ENCODE results near the gene KIF5A.

KIF5A gene

DNA sequence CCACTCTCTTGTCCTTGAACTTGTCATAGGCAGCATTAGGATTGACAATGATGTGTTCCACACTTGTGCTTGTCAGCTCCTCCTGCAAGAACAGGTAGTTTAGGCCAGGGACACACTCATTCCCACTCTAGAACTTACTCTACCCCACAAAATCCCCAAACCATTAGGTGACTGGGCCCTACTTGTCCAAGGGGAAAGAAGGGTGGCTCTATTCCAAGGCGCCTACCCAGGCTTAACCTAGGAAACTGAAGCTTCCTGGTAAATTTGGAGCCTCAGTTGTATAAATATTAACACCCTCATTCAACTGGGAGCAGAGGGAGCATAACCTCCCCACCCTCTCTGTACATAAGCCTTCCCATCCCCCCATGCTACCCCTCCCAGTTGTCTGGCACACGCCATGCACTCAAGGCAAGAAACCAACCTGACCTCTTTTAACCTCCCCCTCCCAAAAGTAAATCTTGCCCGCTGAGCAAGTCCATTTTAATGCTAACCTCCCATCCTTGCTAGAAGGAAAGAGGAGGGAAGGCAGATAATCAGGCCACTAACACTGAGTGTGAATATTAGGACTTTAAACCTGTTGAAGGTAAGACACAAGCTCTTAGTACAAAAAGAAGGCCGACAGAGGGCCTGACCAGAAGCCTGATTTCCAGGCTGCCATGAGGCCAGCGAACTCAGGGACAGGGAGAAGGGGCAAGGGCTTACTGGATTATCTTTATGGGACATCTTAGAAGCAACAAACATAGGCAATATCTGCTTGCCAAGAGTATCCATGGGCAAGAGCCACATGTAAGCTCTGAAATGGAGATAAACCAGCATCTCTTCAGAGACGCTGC lies 13.9 kb upstream of the KIF5A start:
- no peak for DNase-seq

DNA sequence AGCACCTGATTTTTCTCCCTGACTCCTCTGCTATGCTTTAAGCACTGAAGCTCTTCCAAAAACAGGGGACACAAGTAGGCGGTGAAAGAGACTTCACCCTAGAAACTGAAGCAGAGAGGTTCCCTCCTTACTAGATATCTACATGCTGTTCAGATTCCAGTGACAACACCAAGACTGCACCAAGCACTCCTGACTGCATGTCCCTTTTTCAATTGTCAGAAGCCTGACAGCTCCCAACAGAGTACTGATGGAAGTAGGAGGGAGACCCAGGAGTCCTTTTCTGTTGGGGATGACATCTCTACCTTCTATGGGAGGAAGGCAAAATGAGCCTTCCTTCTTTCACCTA lies 13.3 kb upstream of the KIF5A start:
- no peak for DNase-seq

DNA sequence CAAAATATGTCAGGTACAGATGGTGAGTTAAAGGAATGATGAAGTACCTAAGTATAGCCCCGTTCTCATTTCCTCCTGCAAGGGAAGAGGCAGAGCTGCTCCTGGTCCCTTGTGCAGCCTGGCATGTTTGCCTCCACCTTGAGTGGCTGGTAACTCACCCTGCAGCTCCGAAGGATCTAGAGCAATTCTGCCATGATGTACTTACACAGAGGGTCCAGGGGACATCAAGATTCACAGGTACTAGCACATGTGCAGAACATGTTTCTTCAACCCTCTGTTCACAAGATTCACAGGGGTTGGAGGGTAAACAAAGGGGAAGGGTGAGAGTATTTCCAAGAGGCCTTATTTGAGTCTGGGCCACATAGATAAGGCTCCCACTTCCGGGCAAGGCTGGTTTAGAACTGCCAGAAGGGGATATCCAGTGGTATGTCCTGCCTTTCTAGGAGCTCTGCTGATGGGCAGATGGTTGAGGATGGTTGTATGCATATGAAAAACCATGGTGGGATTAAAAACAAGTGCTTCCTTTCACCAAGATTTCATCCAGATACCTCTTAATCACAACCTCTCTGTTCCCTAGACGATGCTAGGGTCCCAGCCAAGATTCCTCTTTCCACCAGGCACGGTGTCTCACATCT lies 10.6 kb upstream of the KIF5A start:
- no peak for DNase-seq

DNA sequence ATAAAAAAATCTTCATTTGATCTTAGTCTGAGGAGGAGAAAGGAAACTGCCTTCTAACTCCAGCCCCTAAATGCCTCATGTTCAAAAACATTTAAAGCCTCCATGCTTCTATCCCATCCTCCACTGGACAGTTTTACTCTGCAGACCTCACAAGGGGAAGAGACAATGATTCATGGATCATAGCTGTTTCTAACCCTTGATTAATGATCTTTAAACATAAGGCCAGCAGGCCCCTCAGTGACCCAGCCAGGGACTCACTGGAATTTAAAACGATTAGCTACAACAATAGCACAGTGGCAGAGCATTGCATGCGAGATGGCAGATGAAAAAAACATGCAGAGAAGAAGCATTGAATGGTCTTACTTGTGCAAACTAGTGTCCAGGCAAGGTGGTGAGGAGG lies 8.8 kb upstream of the KIF5A start:
- no peak for DNase-seq

DNA sequence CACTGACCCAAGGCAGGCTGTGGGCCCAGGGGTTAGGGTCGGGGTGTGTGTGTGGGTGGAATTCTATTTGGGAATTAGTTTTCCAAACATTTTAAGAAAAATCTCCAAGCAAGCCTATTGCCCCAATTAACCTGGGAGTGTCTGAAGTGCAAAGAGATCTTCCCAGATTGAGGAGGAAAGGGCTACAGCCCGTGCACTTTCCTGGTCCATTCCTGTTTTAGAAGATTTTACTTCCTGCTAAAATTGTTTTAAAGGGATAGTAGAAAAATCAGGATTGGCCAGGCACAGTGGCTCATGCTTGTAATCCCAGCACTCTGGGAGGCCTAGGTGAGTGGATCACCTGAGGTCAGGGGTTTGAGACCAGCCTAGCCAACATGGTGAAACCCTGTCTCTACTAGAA lies 8.1 kb upstream of the KIF5A start:
- no peak for DNase-seq

DNA sequence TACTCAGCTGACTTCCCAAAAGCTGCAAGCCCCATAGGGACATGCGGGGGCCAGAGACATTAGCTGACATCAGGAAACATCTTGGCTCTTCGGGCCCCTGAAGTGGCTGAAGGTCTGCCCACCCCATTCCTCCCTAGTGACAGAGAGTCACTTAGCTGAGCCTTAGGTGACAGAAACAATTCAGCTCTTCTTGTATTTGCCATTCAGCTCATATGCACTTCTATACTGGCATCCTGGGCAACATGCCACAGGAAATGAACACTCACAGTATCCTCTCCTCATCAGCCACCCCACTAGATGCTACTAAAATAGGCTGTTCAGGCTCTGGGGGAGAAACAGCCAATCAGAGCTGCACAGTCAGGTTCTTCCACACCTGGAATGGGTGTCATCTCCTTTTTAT lies 6.3 kb upstream of the KIF5A start:
- DNase-seq, result no peak

DNA sequence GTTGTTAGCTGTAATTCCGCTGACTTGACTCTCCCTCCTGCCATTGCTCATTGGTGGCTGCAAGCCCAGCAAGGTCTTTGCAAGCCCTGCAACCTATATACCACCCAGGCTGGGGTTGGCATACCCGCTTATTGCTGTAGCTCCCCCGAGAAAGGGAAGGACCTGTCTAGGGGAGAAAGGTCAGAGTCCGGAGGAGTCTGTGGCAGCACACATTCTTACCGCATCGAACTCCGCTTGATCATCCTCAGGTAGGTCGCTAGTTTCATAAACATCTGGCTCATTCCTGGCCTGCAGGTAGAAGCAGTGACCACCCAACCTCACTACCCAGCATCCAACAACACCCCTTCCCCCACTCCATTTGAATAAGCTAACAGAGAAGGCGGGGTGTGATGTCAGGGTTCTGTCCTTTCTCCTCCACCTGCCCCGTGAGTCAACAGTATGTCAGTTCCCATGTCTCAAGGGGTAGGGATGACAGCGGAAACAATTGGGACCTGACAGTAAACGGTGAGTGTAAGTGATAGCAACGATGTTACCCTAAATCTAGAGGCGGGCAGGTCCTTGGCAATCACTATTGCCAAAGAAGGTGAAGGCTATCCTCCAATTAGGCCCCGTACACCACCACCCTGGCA lies 3.9 kb upstream of the KIF5A start:
- DNase-seq, result no peak

DNA sequence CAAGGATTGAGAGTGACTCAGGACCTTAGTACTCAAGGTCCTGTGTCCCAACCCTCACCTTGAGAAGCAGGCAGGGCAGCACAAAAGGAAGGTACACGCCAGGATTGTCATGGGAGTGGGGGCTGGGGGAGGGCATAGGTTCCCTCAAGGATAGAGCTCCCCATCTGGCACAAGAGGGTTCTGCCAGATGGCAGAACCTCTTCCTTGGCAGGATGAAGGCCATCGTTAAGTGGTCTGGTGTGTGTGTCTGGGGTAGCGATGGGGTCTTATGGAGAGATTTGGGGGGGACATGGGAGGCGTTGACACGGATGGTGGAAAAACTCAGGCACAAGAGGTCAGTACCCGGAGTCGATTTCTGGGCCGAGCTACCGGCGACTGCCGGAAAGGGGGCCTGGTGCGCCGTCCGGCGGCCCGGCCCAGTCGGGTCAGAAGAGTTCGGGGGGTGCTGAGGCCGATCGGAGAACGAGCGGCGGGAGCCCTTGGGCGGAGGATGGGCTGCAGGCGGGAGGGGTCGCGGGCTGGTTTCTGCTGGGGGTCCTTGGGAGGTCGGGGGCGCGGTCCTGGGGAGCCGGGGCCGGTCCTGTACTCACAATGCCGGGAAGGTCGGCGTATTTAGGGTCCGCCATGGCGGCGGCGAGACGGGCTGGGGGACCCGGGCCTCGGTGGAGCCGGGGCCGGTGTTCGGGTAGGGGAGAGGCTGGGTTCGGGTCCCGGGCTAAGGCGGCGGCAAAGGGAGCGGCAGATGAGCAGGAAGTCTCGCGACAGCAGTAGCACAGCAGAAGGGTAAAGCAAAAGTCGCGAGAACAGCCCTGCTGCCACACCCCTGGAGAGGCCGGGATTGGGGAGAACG lies 3.2 kb upstream of the KIF5A start, which contains the start of gene DCTN2:
TSS of gene DCTN2 (minus strand) at position 755 of the 850 bp plus-strand sequence. CDS start at position 626, 129 bp downstream.
- peak; percentile 85 for DNase-seq

DNA sequence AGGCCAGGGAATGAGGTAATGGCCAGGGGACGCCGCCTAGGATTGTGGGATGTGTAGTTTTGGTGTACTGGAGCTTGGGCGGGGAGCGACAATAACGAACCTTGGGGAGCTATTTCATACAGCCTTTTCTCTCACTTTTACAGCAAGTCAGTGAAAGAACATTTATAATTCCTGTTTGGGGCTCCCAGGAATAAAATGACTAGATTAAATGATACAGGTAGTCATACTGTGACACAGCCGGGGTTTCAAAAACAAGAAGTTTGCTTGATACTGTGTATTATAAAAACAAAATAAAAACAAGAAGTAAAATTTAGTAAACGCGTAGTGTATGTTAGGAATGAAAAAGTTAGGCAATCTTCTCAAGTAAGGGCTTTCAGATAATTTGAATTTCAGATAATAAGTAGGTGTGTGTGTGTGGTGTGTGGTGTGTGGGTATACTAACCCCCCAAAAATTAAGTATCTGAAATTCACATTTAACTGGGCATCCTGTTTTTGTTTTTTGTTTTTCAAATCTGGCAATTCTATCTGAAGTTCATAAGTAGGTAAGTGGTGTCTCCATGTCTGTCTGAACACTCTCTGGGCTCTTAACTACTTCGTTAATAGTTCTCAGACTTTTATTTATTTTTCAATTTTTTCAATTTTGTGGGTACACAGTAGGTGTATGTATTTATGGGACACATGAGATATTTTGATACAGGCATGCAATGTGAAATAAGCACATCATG lies 2.4 kb upstream of the KIF5A start:
- no peak for DNase-seq

DNA sequence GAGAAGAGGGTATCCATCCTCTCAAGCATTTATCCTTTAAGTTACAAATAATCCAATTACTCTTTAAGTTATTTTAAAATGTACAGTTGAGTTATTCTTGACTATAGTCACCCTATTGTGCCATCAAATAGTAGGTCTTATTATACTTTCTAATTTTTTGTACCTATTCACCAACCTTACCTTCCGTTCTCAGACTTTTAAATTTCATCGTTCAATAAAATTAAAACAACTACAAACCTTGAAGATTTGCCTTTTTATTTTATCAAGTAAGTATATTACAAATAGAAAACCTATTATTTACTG lies 1.9 kb upstream of the KIF5A start:
- DNase-seq, result no peak

DNA sequence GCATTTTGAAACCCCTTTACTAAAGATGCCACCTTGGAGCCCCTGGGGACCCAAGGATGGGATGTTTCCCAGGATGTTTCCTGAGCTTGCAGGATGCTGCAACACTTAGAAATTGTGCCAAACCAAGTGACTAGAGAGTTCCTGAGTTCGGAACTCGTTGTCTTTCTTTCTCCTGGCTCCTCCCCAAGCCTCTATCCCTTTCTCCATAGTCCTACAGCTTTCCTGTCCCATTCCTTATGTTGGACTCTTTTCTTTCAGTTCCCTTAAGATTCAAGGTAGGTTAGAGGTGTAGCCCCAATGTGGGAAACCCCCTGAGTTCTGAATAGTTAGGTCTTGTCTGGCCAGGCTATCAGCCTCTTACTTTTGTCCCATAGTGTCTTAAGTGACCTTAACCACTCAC lies 1.4 kb upstream of the KIF5A start:
- no peak for DNase-seq

DNA sequence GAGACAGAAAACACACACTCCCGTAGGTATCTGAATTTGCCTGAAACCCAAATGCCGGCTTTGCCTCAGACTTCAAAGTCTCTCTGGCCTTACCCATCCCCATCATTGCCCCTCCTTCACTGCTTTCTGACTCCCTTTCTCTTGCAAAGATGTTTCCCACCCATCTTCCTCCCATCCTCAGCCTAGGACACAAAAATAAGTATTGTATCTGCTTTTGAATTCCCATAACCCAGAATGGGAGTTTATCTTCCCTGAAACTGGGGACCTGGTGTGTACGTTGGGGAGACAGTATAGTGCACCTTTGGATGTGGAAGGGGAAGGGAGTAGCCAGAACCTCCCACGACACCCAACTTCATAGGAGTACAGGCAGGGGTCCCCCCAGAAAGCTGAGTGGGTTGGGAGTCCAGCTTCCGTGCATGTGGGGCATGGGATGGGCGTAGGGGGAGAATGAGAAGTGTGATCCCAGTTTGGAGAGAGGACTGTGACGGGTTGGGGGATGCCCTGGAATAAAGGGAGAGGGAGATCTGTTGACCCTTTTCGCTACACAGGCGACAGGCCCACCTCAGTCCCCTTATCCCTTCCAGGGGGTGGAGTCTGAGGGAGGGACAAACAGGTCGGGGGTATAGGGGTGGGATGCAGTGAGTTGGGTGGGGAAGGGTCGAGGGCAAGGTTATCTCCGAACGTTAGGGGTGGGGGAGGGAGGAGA lies 488 bp upstream of the KIF5A start:
- DNase-seq, result no peak

DNA sequence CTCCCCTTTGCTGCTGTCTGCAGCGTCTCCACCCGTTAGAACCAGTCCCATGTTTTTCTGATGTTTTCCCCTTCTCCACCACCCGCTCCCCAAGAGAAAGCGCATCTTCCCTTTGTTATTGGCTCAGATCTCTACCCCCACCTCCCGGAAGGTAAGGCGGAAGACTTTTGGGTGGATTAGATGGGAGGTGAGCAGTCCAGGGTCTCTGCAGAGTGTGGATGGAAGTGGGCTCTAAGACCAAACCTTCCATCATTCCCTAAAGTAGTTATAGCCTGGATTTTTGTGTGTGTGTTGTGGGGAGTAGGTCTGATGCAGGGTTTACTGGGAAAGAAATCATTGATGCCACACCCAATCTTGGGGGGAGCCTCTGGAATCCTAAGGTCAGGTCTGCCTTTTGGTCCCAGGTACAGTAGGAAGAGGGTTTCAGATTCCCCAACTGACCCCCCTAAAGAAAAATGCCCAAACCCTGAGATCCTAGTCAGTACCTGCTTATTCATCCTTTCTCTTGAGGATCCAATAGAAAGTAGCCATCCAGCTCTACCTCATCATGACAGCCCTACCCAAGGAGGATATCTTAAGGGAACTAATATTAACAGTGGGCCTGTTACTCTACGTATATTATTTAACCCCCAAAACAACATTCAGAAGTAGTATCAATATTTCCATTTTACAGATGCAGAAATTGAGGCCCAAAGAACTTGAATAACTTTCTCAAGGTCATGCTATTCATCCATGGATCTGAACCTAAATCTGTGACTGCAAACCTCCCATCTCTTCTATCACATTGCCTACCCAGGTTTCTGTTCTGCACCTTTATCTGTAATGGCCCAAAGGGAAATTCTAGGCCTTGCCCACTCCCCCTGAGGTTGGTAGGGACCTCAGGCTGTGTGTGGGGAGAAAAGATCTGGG lies 1.1 kb downstream of the KIF5A start:
- no peak for DNase-seq

DNA sequence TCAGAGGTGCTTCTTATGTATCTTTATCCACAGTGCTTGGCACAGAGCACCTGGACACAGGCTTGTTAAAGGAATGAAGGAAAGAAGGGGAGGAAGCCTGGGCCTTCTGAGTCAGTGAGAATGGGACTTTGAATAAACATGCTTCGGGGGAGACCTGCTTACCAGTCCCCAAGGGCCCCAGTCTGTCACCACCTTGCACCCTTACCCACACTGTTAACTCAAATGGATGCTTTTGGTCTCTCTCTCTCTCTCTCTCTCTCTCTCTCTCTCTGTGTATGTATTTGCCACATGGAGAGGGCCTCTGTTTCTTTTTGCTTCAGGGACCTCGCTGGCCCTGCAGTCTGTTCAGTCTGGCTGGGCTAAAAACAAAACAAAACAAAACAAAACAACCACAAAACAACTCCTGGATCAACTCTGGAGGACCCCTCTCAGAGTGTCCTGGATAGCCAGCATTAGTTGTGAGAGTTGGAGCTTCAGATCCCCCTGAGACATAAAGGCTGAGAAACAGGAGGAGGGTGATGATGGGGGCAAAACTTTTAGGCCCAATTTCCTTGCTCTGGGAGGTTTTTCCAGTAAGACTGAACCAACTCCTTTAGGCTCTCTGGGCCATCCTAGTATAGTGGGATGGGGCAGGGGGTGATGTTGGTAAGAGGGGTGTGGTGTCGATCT lies 1.9 kb downstream of the KIF5A start:
- DNase-seq, result no peak

DNA sequence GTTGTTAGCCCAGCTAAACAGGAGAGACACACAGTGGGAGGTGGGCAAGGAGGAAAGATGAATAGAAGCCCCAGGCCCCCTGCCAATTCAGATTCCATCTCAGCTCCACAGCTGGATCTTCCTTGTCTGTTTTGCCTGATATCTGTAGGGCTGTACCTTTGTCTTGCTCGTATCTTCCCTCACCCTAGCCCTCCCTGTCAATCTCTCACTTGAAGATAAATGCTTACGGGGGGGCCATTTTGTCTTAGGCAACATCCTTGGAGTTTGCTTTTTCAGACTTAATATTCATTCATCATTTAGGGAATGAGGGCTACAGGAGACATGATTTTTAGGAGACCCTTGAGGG lies 2.4 kb downstream of the KIF5A start:
- DNase-seq, result no peak

DNA sequence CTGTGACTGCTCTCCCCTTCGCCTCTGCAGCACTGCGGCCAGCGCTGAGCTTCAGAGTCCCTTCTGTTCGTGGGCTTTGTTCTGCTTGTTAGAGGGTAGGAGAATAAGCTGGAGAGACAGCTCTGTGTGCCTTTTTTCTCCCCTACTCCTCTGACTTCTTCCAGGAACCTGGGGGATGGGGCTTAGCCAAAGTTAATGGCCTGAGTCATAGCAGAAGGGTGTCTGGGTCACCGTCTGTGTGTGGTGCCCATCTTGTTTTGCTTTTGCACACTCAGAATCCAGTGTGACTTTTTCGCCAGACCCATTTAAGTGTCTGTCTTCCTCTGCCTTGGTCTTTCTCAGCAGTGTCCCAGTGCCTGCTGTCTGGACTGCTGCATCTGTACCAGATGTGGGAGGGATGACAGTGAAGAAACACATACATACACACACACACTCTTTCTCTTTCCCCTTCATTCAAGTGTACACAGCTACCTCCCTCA lies 3.0 kb downstream of the KIF5A start:
- DNase-seq, result no peak

DNA sequence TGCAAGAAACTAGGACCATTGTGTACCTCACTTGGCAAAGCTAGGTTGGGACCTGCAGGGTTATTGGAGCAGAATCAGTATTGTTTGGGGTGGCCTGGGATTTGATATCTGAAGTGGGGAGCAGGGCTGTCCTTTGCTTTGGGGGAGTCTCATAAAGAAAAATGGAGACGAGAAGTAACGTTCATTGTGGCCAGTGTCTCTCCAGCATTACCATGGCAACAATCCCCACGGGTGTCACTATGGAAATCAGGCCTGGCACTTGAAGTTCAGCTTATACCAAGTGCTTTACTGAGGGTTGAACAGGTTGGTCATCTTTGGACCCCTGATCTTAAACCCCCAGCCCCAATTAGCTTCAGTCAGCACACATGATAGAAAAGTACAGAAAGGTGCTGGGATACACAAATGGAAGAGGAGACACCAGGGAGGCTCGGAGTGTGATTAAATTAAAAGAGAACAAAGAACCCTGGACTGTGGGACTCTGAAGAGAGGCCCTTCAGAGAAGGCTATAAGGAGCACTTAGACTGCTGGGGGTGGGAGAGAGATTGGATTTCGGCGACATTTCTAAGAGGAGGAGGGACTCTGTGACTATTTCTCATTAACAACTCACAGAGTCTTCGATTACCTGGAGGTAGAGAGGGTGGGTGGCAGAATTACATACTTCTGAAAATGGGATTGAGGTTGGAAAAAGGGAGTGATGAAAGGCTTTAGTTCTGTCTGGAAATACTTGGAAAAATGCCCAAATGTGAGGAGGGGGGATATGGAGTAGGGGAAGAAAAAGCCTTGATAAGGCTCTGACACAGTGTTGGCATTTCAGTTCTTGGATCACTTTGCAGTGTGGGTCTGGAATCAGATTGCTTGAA lies 3.7 kb downstream of the KIF5A start:
- no peak for DNase-seq

DNA sequence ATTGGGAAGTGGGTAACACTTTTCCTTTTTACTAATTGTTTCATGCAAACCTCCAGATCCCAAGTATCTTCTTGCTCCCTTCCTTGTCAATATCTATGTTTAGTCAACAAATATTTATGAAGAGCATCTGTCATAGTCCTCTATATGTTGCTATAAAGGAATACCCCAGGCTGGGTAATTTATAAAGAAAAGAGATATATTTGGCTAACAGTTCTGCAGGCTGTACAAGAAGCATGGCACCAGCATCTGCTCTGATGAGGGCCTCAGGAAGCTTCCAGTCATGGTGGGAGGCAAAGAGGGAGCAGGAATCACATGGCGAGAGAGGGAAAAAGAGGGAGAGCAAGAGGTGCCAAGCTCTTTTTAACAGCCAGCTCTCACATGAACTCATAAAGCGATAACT lies 4.6 kb downstream of the KIF5A start:
- no peak for DNase-seq

DNA sequence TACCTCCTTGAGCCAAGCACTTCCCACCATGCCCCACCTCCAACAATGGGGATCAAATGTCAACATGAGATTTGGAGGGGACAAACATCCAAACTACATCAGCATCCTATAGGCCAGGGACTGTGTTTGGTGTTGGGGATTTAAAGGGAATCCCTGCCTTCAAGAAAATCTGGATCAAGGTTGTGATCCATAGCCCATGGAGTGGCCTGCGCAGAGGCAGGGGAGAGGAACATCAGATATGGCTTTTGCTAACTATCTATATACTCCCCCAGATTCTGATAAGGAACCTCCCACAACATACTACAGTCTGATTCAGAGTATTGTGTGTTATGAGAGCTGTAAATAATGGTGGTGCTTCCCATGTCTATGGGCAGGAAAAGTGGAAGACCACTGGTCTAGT lies 5.1 kb downstream of the KIF5A start:
- DNase-seq, result no peak

Measured in T-helper 9 cell (primary cell).